Liver (tissue), 3 donors: ENCODE data around the gene NR6A1.

Experiments
- CTCF ChIP-seq: fragments of 150-350 bp; IDR thresholded peaks from 2 replicates; pipeline ENCODE4 v1.5.1; 2017; ENCODE audit warnings: improper control_type of control experiment, low read depth, low read length; ENCODE audit not compliant: missing input control
- FOXA1 ChIP-seq: IDR thresholded peaks from 2 replicates; pipeline ENCODE4 v1.6.1; 2016; ENCODE audit warnings: antibody characterized with exemption
- FOXA2 ChIP-seq: IDR thresholded peaks from 2 replicates; pipeline ENCODE4 v1.6.1; 2016; ENCODE audit warnings: antibody characterized with exemption
- GABPA ChIP-seq, 2 donors: IDR thresholded peaks in 1 of 2; conservative IDR thresholded peaks in 1 of 2; 2 replicates each; pipeline ENCODE4 v1.6.1; 2016; ENCODE audit warnings: antibody characterized with exemption in 2 of 2, mild to moderate bottlenecking in 1 of 2, moderate library complexity in 1 of 2
- NR2F2 ChIP-seq: IDR thresholded peaks from 2 replicates; pipeline ENCODE4 v1.6.1; 2016; ENCODE audit warnings: antibody characterized with exemption
- RAD21 ChIP-seq, 2 donors: IDR thresholded peaks; 2 replicates each; pipeline ENCODE4 v1.6.1; 2016; ENCODE audit warnings: antibody characterized with exemption in 2 of 2, mild to moderate bottlenecking in 2 of 2
- REST ChIP-seq: IDR thresholded peaks from 2 replicates; pipeline ENCODE4 v1.6.1; 2016; ENCODE audit warnings: antibody characterized with exemption, mild to moderate bottlenecking
- SP1 ChIP-seq: IDR thresholded peaks from 2 replicates; pipeline ENCODE4 v1.6.1; 2018; ENCODE audit warnings: antibody characterized with exemption, mild to moderate bottlenecking
- TAF1 ChIP-seq: conservative IDR thresholded peaks from 2 replicates; pipeline ENCODE4 v1.6.1; 2016; ENCODE audit warnings: antibody characterized with exemption, mild to moderate bottlenecking
- YY1 ChIP-seq: IDR thresholded peaks from 2 replicates; pipeline ENCODE4 v1.6.1; 2016; ENCODE audit warnings: antibody characterized with exemption, mild to moderate bottlenecking
- TF ChIP-seq, protein P1 (sequence below): IDR thresholded peaks from 2 replicates; pipeline ENCODE4 v1.6.1; 2016; ENCODE audit warnings: antibody characterized with exemption
- TF ChIP-seq, protein P2 (sequence below): IDR thresholded peaks from 2 replicates; pipeline ENCODE4 v1.6.1; 2016; ENCODE audit warnings: antibody characterized with exemption
- donor health status: healthy.
- donor health status: healthy.

DNA sequence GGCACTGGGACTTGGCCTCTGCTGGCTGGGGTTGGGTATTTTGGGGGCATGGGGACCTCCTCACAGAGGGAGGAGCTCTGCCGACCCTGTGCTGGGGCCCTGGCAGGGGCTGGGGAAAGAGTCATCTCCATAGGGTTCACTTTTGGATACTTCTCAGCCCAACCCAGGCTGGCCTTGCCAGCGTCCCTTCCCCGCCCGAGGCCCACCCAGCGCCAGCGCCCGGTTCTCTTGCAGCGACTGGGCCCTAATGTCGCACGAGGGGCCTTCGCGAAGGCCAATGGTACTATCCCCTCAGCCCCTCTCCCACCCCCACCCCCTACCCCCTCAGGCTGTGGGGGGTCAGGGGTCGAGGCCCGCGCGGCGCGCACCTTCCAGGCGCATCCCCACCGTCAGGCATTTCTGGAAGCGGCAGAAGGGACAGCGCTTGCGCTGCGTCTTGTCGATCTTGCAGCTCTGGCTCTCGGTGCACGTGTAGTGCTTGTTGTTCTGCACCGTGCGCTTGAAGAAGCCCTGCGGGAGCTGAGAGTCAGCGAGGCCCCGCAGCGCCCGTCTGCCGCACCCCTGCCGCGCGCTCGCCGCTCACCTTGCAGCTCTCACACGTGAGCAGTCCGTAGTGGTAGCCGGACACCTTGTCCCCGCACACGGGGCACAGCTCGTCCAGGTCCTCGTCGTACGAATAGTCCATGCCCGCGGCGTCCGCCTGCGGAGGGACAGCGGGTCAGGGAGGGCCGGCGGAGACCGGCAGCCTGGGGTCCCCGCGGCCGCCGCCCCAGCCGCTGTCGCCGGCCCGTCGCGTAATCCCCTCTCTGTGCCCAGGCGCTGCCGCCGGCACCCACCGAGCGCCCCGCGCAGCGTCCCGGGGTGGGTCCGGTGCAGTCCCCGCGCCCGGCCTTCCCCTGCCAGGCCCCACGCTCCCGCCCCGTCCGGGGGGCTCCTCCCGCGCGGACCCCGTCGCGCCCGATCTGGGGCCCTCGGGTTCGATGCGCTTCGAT, 268.1 kb downstream of the NR6A1 start:
- TF ChIP-seq SP1, result no peak
- TF ChIP-seq, protein P1, sequence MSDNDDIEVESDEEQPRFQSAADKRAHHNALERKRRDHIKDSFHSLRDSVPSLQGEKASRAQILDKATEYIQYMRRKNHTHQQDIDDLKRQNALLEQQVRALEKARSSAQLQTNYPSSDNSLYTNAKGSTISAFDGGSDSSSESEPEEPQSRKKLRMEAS, result no peak
- no peak for TF ChIP-seq CTCF
- no peak for TF ChIP-seq REST
- no peak for TF ChIP-seq TAF1
- TF ChIP-seq, protein P2, sequence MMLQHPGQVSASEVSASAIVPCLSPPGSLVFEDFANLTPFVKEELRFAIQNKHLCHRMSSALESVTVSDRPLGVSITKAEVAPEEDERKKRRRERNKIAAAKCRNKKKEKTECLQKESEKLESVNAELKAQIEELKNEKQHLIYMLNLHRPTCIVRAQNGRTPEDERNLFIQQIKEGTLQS, result no peak
- TF ChIP-seq RAD21 (IDR thresholded peaks at IDR 0.05), result no peak
- TF ChIP-seq FOXA1, result no peak
- TF ChIP-seq GABPA (IDR thresholded peaks at IDR 0.05 in 1 of 2, conservative IDR thresholded peaks at IDR 0.05 in 1 of 2), result no peak
- TF ChIP-seq FOXA2, result no peak
- TF ChIP-seq NR2F2, result no peak
- TF ChIP-seq YY1, result no peak
